Activated gamma-delta T cell (primary cell): ENCODE measurements around the gene TENT4A.

Experiments used
- DNase-seq: peaks from one replicate; lab custom pipeline; 2025; lab: John Stamatoyannopoulos, UW

Gene TENT4A

GRCh38 chr5:6733411-6734242, 20.4 kb downstream of the TENT4A start:
- no peak for DNase-seq

GRCh38 chr5:6734243-6734700, 21.0 kb downstream of the TENT4A start:
- no peak for DNase-seq

GRCh38 chr5:6734781-6735180, 21.5 kb downstream of the TENT4A start:
- DNase-seq, result no peak

- no peak for DNase-seq
These were observed 22.9 kb downstream of the TENT4A start for GRCh38 chr5:6736106-6736505.

GRCh38 chr5:6736524-6737042, 23.4 kb downstream of the TENT4A start:
- DNase-seq, result no peak

GRCh38 chr5:6737043-6737941, 24.1 kb downstream of the TENT4A start:
- DNase-seq, result no peak

- no peak for DNase-seq
These were observed 26.4 kb downstream of the TENT4A start for GRCh38 chr5:6739603-6740002.

- no peak for DNase-seq
These were observed 27.4 kb downstream of the TENT4A start for GRCh38 chr5:6740586-6741150.

- no peak for DNase-seq
These were observed 29.0 kb downstream of the TENT4A start for GRCh38 chr5:6742081-6742758.

GRCh38 chr5:6743161-6743560, 29.9 kb downstream of the TENT4A start:
- no peak for DNase-seq

- no peak for DNase-seq
These were observed 31.8 kb downstream of the TENT4A start for GRCh38 chr5:6744841-6745705.

GRCh38 chr5:6745706-6746222, 32.5 kb downstream of the TENT4A start:
- no peak for DNase-seq

GRCh38 chr5:6746244-6746643, 33.0 kb downstream of the TENT4A start:
- DNase-seq, result no peak

- no peak for DNase-seq
These were observed 33.9 kb downstream of the TENT4A start for GRCh38 chr5:6747103-6747502.

GRCh38 chr5:6748142-6748541, 34.9 kb downstream of the TENT4A start:
- no peak for DNase-seq

- DNase-seq, result no peak
These were observed 35.9 kb downstream of the TENT4A start for GRCh38 chr5:6749026-6749716.

- no peak for DNase-seq
These were observed 37.1 kb downstream of the TENT4A start for GRCh38 chr5:6750142-6750840.

GRCh38 chr5:6750951-6751685, 37.9 kb downstream of the TENT4A start:
- no peak for DNase-seq
